GM21786 (cell line): ENCODE results near the gene ARSB.
"Not testable (repeated sequence)": the region's sequence is repeated elsewhere in the genome, so short reads cannot be mapped to it uniquely, and the experiment has no call there.

Source experiments
- ATAC-seq: cut with Tn5 transposase; IDR thresholded peaks from one replicate; pipeline ENCODE4 v1.9.1; 2021; ENCODE audit not compliant: unreplicated experiment

Gene ARSB

GRCh38 chr5:78851891-78852290 is 133.2 kb downstream of the ARSB start:
- ATAC-seq: not testable (repeated sequence)

- no peak for ATAC-seq
Observed at GRCh38 chr5:78845470-78845869, 139.6 kb downstream of the ARSB start.

GRCh38 chr5:78843436-78843835 is 141.7 kb downstream of the ARSB start:
- ATAC-seq: no peak

- no peak for ATAC-seq
Observed at GRCh38 chr5:78841767-78842166, 143.3 kb downstream of the ARSB start.

- no peak for ATAC-seq
Observed at GRCh38 chr5:78838753-78839152, 146.4 kb downstream of the ARSB start.

- no peak for ATAC-seq
Observed at GRCh38 chr5:78837836-78838235, 147.3 kb downstream of the ARSB start.

- ATAC-seq: no peak
Observed at GRCh38 chr5:78835176-78835575, 149.9 kb downstream of the ARSB start.

GRCh38 chr5:78833284-78833683 is 151.8 kb downstream of the ARSB start:
- ATAC-seq: no peak

GRCh38 chr5:78830528-78831046 is 154.5 kb downstream of the ARSB start:
- no peak for ATAC-seq

- no peak for ATAC-seq
Observed at GRCh38 chr5:78829811-78830527, 155.1 kb downstream of the ARSB start.

- no peak for ATAC-seq
Observed at GRCh38 chr5:78827725-78828124, 157.4 kb downstream of the ARSB start.

GRCh38 chr5:78824831-78825281 is 160.3 kb downstream of the ARSB start:
- ATAC-seq: no peak

GRCh38 chr5:78823196-78823595 is 161.9 kb downstream of the ARSB start:
- no peak for ATAC-seq

- ATAC-seq: no peak
Observed at GRCh38 chr5:78821536-78822021, 163.5 kb downstream of the ARSB start.

- ATAC-seq: no peak
Observed at GRCh38 chr5:78819707-78820106, 165.4 kb downstream of the ARSB start.

- no peak for ATAC-seq
Observed at GRCh38 chr5:78819166-78819565, 165.9 kb downstream of the ARSB start.

- no peak for ATAC-seq
Observed at GRCh38 chr5:78816143-78816765, 168.9 kb downstream of the ARSB start.

GRCh38 chr5:78813906-78814530 is 171.1 kb downstream of the ARSB start:
- ATAC-seq: no peak

- ATAC-seq: no peak
Observed at GRCh38 chr5:78813286-78813685, 171.8 kb downstream of the ARSB start.

GRCh38 chr5:78811866-78812265 is 173.2 kb downstream of the ARSB start:
- ATAC-seq: no peak

GRCh38 chr5:78811121-78811817 is 173.8 kb downstream of the ARSB start:
- no peak for ATAC-seq
